ENCODE measurements around the gene TFG.

- TF ChIP-seq CTCF (conservative IDR thresholded peaks at IDR 0.05) (no peak), EZH2 (IDR thresholded peaks at IDR 0.05; ENCODE audit: low read depth) (no peak)
Observed at GRCh38 chr3:100760377-100760776, 51.1 kb downstream of the TFG start.

Measured in PC-9 (cell line).